ENCODE results near the gene DCAF4.

GRCh38 chr14:72947366-72948160, 21.3 kb downstream of the DCAF4 start:
- TF ChIP-seq, protein P1, sequence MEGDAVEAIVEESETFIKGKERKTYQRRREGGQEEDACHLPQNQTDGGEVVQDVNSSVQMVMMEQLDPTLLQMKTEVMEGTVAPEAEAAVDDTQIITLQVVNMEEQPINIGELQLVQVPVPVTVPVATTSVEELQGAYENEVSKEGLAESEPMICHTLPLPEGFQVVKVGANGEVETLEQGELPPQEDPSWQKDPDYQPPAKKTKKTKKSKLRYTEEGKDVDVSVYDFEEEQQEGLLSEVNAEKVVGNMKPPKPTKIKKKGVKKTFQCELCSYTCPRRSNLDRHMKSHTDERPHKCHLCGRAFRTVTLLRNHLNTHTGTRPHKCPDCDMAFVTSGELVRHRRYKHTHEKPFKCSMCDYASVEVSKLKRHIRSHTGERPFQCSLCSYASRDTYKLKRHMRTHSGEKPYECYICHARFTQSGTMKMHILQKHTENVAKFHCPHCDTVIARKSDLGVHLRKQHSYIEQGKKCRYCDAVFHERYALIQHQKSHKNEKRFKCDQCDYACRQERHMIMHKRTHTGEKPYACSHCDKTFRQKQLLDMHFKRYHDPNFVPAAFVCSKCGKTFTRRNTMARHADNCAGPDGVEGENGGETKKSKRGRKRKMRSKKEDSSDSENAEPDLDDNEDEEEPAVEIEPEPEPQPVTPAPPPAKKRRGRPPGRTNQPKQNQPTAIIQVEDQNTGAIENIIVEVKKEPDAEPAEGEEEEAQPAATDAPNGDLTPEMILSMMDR (IDR thresholded peaks at IDR 0.05), result no peak
- no peak for TF ChIP-seq POLR2A (IDR thresholded peaks at IDR 0.05)

Data from thyroid gland (tissue), 4 donors.